Stimulated activated CD8-positive, alpha-beta memory T cell treated with anti-CD3 and anti-CD28 coated beads, Interleukin-4, amount 100 ng/mL, for 1 hour (primary cell): Measurements from ENCODE around the gene TBCK.
"Not testable (repeated sequence)": the region's sequence is repeated elsewhere in the genome, so short reads cannot be mapped to it uniquely, and the experiment has no call there.

ENCODE experiments used
- DNase-seq, 2 donors: peaks; one replicate each; pipeline ENCODE4 v3.0.0-alpha.2; 2020; ENCODE audit warnings: low read depth in 2 of 2, low spot score in 1 of 2

TBCK gene

GRCh38 chr4:106321814-106322213 lies 5.8 kb upstream of the TBCK start:
- DNase-seq: not testable (repeated sequence)

- not testable (repeated sequence) for DNase-seq
Observed at GRCh38 chr4:106321168-106321567, 5.2 kb upstream of the TBCK start.

DNA sequence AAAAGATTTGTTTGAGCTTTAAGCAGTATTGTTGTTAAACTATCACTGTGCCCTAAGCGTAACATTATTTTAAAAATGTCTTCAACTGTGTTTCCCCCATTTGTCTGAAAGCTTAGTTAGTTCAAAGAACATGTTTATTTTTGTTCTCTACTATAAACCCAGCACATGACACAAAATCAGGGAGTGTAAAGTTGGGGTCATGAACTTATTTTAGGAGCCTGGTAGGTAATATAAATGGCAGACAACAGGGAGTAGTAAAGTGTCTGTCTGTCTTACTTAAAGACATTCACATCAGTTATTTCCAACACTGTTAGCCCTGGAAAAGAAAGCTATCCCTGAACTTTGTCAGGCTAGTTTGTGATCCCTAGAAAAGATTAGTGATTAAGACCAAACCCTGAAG lies 4.2 kb upstream of the TBCK start:
- no peak for DNase-seq

DNA sequence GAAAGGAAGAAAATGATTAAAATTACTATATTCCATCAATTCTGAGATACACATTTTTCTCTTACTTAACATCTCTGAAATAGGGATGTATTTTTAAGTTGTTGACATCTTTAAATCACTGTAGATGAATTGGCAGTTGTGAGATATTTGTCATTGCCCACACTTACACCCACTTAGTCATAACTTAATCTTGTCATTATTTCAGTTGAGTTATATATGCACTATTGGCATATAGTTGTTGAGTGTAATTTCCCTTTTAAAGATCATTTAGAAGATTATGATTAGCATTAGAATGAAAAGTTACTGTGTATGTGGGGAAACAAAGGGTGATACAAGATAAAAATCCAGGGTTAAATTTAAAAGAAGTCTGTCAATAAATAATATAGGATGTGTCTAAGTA lies 2.5 kb upstream of the TBCK start:
- DNase-seq: no peak

- DNase-seq: no peak
Observed at GRCh38 chr4:106317815-106318214, 1.8 kb upstream of the TBCK start.

DNA sequence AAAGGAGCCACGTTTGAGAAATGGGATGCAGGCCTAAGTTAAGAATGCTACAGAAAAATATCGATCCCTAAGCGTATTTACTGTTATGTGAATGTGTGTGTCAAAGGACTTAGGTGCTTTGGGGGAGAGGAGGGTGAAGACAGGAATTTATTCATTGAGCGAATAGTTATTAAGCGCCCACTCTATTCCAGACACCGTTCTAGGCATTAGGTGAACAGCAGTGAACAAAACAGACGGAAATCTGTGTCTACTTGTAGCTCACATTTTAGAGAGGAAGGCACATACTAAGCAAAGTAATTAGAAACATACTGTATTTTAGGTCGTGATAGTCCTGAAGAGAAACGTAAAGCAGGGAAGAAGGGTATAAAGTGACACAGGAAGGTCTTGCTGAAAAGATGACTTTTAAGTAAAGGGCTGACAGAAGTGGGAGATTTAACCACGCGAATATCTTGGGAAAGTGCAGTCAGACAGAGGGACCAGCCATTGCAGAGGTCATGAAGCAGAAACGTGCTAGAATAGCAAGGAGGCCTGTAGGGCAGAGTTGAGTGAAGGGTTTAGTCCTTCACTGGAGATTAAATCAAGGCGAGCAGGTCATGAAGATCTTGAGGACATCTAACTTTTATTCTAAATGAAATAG lies 882 bp upstream of the TBCK start:
- DNase-seq: no peak

- no peak for DNase-seq
Observed at GRCh38 chr4:106315476-106315967, 487 bp downstream of the TBCK start.

- no peak for DNase-seq
Observed at GRCh38 chr4:106314960-106315359, 1.0 kb downstream of the TBCK start.

GRCh38 chr4:106312997-106313522 lies 2.9 kb downstream of the TBCK start:
- DNase-seq: no peak

- no peak for DNase-seq
Observed at GRCh38 chr4:106312377-106312776, 3.6 kb downstream of the TBCK start.

GRCh38 chr4:106306561-106306960 lies 9.4 kb downstream of the TBCK start:
- DNase-seq: no peak

DNA sequence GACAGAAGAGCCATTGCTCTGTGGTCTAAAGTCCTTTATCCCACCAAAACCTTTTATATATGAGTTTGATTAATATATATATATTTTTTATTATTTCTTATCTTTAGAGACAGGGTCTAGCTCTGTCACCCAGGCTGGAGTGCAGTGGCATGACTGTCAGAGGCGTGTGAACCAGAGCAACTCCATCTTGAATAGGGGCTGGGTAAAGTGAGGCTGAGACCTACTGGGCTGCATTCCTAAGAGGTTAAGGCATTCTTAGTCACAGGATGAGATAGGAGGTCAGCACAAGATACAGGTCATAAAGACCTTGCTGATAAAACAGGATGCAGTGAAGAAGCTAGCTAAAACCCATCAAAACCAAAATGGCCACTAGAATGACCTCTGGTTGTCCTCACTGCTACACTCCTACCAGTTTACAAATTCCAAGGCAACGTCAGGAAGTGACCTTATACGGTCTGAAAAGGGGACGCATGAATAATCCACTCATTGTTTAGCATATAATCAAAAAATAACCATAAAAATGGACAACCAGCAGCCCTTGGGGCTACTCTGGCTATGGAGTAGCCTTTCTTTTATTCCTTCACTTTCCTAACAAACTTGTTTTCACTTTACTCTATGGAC lies 10.5 kb downstream of the TBCK start:
- DNase-seq: no peak

- no peak for DNase-seq
Observed at GRCh38 chr4:106304632-106305031, 11.4 kb downstream of the TBCK start.

- DNase-seq: no peak
Observed at GRCh38 chr4:106303548-106304281, 12.3 kb downstream of the TBCK start.

DNA sequence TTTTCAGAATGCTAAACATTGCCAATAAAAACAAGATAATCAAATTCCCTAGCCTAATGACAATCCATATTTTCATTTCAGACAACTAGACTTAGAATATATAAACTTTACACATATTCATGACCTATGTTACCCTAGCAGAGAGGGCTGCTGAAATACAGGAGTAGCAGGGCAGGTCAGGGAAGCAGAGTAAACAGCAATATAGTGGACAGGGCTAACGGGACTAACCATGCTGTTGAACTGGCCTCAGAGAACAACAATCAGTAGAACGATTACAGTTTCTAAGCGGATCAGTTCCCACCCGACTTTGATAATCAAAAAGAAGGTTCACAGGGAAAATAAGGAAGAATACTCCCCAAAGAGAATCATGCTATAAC lies 14.0 kb downstream of the TBCK start:
- no peak for DNase-seq

GRCh38 chr4:106301393-106302061 lies 14.5 kb downstream of the TBCK start:
- DNase-seq: no peak

DNA sequence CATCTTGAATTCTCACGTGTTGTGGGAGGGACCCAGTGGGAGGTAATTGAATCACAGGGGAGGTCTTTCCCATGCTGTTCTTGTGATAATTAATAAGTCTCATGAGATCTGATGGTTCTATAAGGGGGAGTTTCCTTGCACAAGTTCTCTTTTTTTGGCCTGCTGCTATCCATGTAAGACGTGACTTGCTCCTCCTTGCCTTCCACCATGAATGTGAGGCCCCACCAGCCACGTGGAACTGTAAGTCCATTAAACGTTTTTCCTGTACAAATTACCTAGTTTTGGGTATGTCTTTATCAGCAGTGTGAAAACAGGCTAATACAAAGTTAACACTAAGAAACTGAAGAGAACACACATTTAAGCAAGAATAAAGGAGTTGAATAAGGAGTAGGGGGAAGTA lies 16.0 kb downstream of the TBCK start:
- DNase-seq: no peak

GRCh38 chr4:106297245-106298035 lies 18.6 kb downstream of the TBCK start:
- DNase-seq: no peak

DNA sequence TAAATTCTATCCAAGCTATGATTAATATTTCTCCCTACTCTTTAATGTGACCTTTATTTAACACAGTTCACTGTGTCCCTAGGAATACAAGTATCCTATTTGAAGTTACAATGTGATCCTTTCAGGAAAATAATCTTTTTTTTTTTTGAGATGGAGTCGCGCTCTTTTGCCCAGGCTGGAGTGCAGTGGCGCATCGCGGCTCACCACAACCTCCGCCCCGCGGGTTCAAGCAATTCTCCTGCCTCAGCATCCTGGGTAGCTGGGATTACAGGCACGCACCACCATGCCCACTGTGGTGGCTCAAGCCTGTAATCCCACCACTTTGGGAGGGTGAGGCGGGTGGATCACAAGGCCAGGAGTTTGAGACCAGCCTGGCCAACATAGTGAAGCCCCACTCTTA lies 21.9 kb downstream of the TBCK start:
- DNase-seq: no peak

DNA sequence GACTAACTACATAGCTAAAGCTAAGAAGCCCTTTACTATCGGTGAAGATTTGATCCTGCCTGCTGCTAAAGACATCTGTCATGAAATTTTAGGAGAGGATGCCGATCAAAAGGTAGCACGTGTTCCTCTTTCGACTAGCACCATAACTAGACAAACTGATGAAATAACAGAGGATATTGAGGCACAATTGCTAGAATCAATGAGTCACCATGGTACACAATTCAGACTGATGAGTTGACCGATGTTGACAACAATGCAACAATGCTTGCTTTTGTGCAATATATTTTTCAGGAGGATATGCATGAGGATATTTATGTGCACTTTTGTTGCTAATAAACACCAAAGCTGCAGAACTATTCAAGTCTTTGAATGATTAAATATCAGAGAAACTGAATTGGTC lies 24.3 kb downstream of the TBCK start:
- no peak for DNase-seq

DNA sequence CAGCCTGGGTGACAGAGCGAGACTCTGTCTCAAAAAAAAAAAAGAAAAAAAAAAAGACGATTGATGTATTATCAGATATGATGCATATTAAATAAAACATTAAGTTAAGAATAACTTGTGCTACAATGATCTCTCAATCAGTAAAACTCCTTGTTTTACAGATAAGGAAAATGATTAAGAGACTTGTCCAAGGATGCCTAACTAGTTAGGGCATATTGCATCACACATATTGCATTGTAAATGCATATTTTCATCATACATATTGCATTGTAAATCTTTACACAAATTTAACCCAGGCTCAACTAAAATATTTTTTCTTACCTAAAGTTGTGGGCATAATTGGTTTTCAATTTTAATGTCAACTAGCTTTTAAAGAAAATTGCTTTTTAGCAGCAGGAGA lies 26.3 kb downstream of the TBCK start:
- DNase-seq: no peak
